ENCODE measurements around the gene NID1.
A peak's percentile ranks its signal among the peaks of the same experiment; 100 is the strongest.

GRCh38 chr1:236108027-236108648 is 43.2 kb upstream of the NID1 start:
- TF ChIP-seq FOS (IDR thresholded peaks at IDR 0.05; ENCODE audit: extremely low read depth, insufficient read length) (no peak), REST (IDR thresholded peaks at IDR 0.05; ENCODE audit: borderline replicate concordance) (no peak), REST (CRISPR knock-in tag; IDR thresholded peaks at IDR 0.05; ENCODE audit: low read depth) (no peak), SMAD2 (IDR thresholded peaks at IDR 0.05; ENCODE audit: low read depth, low read length) (no peak), CEBPG (CRISPR knock-in tag; IDR thresholded peaks at IDR 0.05) (no peak), CEBPG (tag; conservative IDR thresholded peaks at IDR 0.05 in 1 of 2, IDR thresholded peaks at IDR 0.05 in 1 of 2) (peak; percentile 47 to 78), PTTG1 (tag; IDR thresholded peaks at IDR 0.05; ENCODE audit: low read depth) (no peak), RBM34 (IDR thresholded peaks at IDR 0.05; ENCODE audit: borderline replicate concordance, insufficient read depth, low read length) (no peak)

All from K562 (cell line).